Dedifferentiated amniotic fluid mesenchymal stem cell (primary cell): ENCODE results near the gene ZKSCAN3.
"Not testable (repeated sequence)": the region's sequence is repeated elsewhere in the genome, so short reads cannot be mapped to it uniquely, and the experiment has no call there.

Experiments used
- DNase-seq: peaks from one replicate; pipeline ENCODE4 v3.0.0-alpha.2; 2016; ENCODE audit errors: extremely low spot score

ZKSCAN3 gene

DNA sequence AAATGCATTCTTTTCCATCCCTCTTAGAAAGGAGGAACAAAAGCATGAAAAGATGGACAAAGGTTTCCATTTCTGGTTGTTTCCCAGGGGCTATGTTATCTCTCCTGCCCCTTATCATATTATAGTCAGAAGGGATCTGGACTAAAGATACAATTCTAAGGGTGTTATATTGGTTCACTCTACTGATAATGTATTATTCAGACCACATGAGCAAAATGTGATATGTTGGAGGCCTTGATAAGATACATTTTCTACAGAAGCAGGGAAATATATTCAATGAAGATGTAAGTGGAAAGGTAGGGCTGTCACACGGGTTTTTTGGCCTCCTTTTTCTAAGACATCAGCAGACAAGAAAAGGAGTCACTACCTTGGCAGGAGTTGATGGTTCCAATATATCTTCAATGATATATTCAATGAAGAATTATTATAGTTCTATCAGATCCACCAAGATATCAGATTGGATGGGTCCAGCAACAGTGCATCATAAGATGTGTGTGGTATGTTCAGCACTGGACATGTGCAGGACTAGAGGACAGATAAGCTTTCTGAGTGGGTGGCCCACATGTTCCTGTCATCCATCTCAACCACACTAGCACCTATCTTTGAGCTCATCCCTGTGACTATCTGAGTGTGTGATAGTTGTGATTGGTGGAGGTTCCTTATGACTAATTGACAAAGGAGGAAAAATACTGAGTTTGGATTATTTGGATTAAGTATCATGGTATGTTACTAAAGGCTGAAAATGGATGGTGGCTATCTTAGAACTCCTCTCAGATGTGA, 5.7 kb upstream of the ZKSCAN3 start:
- DNase-seq, result no peak

DNA sequence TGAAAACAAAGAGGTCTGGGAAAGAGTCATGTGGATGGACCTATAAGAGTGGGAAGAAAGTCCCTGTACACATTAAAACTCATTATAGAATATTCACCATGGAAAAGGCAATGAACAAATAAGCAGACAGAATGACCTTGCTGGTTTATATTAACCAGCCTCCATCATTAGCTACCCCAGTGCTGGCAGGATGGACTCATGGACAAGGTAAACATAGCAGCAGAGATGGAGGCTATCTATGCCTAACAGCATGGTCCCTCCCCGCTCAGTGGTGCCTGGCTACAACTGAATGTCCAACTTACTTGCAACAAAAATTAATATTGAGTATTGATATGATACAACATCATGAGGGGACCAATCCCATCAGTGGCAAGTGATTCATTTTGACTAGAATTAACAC, 4.5 kb upstream of the ZKSCAN3 start:
- no peak for DNase-seq

DNA sequence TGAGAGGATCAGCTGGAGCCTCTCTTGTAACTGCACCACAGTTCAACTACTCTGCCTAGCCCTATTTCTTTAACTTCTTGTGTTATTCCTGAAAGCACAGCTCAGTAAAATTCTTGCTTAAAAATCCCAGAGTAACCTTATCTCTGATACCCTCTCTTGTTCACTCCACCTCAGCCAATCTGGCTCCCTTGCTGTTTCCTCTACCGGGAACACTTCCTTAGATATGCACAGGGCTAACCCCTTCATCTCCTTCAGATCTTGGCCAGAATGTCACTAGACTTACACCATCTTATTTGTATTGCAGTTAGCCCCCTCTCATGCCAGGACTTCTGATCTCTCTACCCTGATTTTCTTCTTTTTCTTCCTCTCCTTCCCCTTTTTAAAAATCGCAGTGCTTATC, 2.6 kb upstream of the ZKSCAN3 start:
- no peak for DNase-seq

DNA sequence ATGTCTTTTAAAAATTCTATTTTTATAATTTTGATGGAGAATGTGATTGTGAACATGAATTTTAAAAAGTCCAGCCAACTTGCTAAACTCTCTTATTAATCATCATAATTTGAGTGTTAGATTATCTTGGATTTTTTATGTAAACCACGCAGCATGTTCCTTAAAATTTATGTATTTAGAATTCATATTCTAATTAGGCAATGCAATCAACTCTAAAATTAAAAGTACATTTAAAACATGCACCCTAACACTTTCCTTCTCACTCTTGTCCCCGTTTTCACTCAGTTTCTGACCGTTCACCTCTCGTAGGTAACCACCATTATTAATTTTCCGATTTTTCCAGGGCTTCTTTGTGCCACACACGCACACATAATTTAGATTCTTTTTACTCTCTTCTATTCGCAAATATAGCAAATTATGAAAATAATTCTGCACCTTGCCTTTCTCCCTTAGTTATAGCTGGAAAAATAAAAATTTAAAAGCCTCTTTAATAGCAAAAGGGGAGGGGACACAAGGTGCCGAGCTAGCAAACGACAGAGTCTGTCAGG, 329 bp upstream of the ZKSCAN3 start:
- no peak for DNase-seq

DNA sequence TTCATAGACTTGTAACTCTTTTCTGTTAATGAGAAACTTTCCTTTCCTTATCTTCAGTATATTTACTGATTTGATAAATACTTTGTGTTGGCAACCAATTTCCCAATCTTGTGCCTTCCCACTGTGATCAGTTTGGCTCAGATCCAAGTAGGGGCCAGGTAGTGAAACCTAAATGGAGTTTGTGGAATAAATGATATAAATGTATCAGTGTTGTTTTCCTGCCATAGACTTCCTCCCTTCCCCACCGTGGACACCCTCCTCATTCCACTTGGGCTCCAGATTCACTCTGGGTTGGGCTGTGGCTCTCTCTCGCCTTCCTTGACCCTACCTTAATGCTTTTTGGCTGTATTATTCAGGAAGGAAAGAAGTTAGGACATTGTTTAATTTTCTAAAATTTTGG, 1.3 kb downstream of the ZKSCAN3 start:
- no peak for DNase-seq

DNA sequence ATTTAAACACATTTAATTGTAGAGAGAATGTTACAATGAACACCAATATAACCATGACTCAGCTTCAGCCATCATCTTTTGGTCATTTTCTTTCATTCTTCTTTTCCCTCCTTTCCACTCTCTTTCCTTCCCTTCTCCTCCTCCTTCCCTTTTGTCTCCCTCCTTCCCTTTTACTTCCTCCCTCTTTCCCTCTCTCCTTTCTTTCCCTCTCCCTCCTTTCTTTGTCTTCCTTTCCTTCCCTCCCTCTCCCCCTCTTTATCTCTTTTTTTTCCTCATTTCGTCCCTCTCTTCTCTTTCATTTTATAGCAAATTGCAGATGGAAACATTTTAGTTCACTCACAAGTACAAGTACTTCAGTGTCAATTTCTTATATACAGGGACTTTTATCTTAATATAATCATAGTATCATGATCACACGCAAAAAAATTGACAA, 1.8 kb downstream of the ZKSCAN3 start:
- no peak for DNase-seq

DNA sequence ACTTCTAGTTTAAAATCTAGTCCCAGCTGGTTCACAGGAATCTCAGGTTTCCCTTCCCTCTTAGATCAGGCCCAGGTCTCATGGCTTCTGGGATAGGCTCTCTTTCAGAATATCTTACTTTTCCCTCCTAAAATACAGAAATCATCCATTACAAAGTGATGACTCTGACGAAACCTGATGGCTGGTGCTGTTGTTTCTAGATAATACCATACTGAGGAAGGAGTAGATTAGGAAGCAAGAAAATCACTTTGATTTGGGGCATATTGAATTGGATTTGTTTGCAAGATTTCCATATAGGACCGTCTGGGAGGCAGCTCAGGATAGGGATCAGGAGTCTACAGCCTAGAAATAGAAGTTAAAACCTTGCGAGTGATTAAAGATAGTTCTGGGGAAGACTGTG, 3.6 kb downstream of the ZKSCAN3 start:
- no peak for DNase-seq

DNA sequence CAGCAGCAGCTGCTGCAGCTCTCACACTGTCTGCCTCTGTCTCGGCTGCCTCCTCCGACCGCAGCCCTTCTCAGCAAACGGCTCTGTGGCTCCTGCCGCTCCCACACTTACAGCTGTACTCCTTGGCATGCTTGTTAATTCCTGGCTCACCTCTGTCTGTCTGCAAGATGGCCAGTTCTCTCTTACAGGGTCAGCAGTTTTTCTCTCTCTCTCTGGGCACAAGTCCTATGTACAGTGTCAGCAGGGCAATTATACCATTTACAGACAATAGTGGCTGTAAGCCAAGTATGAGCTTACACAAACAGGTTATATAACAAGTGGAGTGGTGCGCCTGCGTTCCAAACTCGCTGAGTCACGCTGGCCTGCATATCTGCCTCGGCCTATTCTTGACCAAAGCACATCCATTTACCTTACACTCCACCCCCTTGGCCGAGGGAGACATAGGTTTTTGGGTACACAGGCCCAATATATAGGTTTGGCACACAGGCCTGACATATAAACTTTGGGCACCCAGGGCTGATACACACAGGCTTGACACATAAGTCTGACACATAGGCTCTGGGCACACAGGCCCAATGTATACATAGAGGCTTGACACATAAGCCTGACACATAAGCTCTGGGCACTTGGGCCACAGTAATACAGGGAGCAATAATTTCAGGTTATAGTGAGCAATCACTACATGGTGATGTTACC, 4.4 kb downstream of the ZKSCAN3 start:
- no peak for DNase-seq

DNA sequence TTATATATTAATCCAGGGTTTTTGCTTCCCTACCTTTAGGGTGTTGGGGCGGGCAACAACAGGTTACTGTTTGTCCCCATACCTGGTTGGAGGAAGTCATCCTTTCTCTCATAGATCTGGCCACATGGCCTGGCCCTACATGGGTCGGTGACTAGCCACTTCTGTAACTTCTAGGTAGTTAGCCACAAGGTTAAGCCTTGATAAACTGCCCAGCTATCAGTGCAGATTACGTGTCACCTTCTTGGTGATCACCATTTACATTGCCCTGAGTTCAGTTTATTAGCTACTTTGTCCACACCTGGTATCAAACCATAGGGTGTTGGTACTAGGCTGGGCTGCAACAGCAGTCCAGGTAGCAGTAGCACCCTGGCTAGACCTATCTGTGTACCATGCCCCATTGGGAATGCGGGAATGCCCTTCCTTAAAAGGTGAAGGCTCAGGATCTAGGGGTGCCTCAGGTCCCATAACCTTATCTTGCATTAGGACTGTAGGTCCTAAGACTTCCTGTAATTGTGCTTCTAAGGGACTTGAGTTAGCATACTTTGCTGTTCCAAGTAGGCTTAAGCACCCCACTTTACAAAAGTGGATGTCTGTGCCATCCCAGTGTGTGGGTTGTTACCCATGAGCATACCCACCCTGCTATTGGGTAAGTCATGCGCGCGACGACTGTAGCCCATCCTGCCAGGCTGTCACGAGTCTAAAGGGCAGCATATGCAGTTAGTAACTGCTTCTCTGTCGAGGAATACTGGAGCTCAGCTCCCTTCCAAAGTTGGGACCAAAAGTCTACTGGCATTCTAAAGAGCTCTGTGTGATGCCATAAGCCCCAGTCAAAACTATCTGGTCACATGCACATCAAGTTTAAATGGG, 5.2 kb downstream of the ZKSCAN3 start:
- no peak for DNase-seq

DNA sequence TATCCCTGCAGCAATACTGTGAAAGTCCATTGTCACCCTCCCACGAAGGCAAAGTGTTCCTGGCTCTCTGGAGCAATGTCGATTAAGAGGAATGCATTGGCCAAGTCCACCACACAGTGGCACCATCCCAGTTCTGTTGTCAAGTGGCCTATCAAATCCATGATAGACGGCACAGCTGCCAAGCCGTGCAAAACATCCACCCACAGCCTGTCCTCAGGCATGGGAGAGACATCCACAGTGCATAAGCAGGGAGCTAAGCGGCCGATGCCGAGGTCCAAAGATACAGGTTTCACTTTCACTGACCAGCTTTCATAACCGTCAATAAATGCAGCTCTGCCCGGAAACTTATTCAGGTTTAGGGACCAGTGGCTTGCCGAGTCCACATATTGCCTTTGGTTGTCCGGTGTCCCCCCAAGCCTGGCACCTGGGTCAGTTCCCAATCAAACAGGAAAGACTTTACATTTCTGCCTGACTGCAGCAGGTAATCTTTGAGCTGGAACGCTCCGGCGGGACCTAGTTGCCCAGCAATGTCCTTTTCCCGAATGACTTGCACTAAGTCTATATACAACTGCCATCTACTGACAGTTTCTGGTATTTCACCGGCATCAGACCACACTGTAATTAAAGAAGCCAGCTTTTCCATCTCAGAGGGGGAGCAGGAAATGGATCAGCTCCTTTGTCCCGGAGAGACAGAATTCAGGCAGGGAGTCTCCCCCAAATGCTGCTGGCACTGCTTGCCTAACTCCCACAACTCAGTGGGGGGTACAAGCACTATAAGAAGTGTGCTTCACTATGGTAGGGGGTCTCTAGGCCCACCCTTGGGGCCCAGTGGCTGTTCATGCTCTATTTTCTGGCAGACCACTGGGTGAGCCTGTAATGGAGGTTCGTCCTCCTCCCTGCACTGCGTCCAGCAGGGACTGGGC, 6.3 kb downstream of the ZKSCAN3 start:
- DNase-seq, result peak; percentile 94

DNA sequence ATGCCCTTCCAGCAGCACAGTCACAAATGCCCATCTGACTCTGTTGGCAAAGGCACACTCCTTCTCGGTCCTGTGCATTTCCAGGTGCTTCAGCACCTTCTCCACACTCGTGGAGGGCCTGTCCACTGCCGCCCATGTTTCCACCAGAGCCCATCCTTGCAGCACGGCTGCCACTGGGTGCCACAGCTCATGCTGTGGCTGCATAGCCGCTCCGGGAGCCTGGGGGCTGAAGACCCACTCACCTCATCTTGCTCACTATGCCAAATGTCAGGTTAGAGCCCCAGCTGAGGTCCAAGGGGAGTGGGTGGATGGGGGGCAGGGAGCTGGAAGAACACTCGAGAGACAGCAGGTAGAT, 6.9 kb downstream of the ZKSCAN3 start:
- no peak for DNase-seq

DNA sequence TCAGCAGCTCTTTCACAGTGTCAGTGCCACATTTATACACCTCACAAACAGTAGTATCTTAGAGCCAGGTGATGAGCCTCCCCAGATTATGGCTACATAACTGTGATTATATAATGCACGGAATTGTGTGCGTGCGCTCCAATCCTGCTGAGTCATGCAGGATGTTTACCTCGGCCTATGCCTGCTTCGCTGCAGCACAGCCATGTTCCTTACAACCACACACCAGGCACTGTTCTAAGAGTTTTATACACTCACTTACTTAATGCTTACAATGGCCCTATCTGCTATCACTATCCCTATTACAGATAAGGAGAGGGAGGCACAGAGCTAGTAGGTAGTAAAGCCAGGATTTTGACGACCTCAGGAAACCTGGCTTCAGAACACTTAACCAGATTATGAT, 7.3 kb downstream of the ZKSCAN3 start:
- DNase-seq, result no peak

DNA sequence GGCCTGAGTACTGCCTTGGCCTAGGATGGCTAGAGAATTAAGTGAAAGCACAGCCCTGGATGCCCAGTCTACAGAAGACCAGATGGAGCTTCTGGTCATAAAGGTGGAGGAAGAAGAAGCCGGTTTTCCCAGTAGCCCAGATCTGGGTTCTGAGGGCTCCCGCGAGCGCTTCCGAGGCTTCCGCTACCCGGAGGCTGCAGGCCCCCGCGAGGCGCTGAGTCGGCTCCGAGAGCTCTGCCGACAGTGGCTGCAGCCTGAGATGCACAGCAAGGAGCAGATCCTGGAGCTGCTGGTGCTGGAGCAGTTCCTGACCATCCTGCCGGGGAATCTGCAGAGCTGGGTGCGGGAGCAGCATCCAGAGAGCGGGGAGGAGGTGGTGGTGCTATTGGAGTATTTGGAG, 9.8 kb downstream of the ZKSCAN3 start:
- DNase-seq, result not testable (repeated sequence)

DNA sequence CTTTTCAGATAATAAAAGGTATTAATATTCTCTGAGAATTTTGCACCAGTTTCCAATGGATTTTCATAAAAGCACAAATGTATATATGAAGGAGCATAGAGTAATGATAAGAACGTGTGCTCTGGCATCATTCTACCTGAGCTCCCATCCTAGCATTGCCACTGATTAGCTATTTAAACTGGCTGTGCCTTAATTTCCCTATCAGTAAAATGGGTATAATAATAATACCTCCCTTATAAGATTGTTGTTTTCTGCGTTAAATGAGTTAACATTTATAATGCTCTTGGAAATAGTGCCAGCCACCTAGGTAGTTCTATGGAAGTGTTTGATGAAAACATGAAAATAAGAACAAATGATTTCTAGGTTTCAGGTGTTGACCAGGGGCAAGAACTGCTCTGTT, 11.2 kb downstream of the ZKSCAN3 start:
- DNase-seq, result no peak

DNA sequence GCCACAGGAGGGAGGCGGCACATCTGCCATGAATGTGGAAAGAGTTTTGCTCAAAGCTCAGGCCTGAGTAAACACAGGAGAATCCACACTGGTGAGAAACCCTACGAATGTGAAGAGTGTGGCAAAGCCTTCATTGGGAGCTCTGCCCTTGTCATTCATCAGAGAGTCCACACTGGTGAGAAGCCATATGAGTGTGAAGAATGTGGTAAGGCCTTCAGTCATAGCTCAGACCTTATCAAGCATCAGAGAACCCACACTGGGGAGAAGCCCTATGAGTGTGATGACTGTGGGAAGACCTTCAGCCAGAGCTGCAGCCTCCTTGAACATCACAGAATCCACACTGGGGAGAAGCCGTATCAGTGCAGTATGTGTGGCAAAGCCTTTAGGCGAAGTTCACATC, 15.8 kb downstream of the ZKSCAN3 start:
- DNase-seq, result not testable (repeated sequence)

DNA sequence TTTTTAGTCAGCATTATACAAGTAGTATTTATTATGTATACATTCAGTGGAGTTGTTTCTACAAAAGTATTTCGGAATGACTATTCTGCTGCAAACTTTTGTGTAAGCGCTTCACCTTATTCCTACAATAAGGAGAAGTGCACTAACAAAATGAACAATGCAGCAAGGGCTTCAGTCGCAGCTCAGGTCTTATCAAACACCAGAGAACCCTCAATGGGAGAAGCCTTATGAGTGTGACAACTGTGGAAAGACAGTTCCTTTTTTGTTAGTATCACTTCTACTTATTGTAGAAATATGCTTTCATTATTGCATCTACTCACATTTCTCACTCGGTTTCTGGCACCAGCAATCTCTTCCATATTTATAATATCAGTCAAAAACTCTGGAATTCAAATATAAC, 18.8 kb downstream of the ZKSCAN3 start:
- no peak for DNase-seq

DNA sequence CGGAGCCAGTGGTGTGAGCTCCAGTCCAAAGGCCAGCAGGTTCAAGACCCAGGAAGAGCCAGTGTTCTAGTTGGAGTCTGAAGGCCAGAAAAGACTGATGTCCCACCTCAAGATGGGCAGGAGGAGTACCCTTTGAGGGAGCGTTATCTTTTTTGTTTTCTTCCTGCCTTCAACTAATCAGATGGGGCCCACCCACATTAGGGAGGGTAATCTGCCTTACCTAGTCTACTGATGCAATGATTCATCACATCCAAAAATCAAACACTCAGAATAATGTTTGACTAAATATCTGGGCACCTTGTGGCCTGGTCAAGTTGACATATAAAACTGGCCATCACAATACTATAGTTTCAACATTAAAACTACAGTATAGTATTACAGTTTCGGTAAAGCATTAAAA, 19.7 kb downstream of the ZKSCAN3 start:
- DNase-seq, result no peak

DNA sequence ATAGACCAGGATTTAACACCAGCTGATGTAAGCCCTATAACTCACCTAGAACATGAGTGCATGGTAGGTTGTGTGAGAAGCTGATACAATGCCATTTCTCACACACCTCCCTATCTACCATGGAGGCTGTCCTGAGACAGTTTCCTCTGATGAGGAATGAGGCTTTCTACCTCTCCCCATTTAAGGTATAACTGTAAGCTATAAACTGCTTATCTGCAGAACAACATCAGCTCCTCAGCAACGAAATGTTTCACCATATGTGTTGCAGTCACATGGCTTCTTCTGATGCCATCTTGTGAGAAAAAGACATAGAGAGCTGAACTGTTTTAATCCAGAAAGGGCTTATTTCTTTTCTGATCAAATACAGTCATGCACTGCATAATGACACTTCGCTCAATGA, 20.7 kb downstream of the ZKSCAN3 start:
- no peak for DNase-seq

DNA sequence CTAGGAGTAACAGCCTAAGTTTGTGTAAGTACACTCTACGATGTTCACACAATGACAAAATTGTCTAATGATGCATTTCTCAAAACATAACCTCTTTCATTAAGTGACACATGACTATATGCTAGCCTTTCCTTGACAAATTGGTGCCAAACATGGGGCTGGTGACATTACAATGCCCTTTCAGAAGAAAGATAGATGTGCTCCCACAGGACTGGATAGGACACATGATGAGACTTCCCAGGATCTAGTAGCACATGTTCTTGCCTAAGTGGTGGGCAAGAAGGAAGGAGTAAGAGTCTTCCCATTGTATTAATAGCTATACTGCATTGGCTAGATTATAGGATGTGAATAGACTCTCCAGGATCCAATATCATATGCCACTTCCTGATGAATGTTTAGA, 21.5 kb downstream of the ZKSCAN3 start:
- DNase-seq, result no peak

DNA sequence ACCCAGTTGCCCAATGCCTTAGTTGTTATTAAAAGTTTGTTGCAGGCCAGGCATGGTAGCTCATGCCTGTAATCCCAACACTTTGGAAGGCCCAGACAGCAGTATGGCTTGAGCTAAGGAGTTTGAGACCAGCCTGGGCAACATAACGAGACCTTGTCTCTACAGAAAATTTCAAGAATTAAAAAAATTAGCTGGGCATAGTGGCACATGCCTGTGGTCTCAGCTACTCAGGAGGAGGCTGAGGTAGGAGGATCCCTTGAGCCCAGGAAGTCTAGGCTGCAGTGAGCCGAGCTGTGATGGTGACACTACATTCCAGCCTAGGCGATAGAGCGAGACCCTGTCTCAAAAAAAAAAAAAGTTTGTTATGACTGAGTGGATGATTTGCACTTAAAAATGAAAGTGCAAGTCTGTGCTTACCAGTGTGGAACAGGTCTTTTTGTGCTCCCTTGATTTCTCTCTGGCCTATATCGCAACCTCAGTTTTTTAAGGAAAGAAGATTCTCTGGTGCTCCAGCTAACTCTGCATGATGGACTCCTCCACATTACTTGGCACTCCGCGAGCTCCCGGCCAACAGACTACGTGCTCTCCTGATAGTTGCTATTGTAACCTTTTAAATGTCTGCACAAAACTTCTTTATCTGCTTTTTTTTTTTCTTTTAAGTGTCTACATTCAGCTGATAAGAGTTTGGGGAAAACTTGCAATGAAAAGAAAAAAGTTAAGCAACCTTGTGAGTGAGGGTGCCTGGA, 22.1 kb downstream of the ZKSCAN3 start:
- no peak for DNase-seq

DNA sequence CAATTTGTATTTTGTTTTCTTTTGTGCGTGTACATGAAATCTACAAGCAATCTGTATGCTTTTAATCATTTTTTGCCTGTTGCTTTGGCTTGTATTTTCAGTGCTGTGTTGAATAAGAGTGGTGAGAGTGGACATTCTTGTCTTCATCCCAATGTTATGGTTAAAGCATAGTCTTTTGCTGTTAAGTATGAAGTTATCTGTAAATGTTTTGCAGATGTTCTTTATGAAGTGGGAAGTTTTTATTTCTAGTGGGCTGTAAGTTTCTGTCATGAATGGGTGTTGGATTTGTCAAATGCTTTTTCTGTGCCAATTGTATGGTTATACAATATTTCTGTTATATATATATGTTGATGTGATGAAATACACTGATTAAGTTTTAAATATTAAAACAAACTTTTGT, 24.2 kb downstream of the ZKSCAN3 start:
- DNase-seq, result no peak
